IPS-20b (cell line): ENCODE results near the gene ATF7IP.

Experiments
- H3K27ac ChIP-seq: one replicate; pipeline ENCODE4 v1.5.1; 2013; ENCODE audit warnings: low read length
- H3K27me3 ChIP-seq: 2 replicates; pipeline ENCODE4 v1.6.1; 2013; ENCODE audit warnings: mild to moderate bottlenecking, low read length, inconsistent platforms; ENCODE audit not compliant: insufficient read depth
- H3K36me3 ChIP-seq: 2 replicates; pipeline ENCODE4 v1.6.1; 2013; ENCODE audit warnings: low read depth, mild to moderate bottlenecking, inconsistent platforms, low read length, moderate library complexity; ENCODE audit not compliant: insufficient read depth
- H3K4me1 ChIP-seq: 2 replicates; pipeline ENCODE4 v1.6.1; 2013; ENCODE audit warnings: mild to moderate bottlenecking, control low read depth, inconsistent platforms, low read length, moderate library complexity; ENCODE audit not compliant: insufficient read depth
- H3K4me3 ChIP-seq: 2 replicates; pipeline ENCODE4 v1.5.1; 2013; ENCODE audit warnings: mild to moderate bottlenecking, low read length, inconsistent platforms
- H3K9ac ChIP-seq: 2 replicates; pipeline ENCODE4 v1.6.1; 2013; ENCODE audit warnings: low read depth, mild to moderate bottlenecking, inconsistent platforms, low read length, moderate library complexity
- H3K9me3 ChIP-seq: 2 replicates; pipeline ENCODE4 v1.6.1; 2013; ENCODE audit warnings: mild to moderate bottlenecking, low read depth, low read length, inconsistent platforms; ENCODE audit not compliant: insufficient read depth

Gene ATF7IP

GRCh38 chr12:14510574-14510973 is 145.1 kb downstream of the ATF7IP start:
- H3K4me3 ChIP-seq: no peak overlapping the region
- H3K9ac ChIP-seq: no peak overlapping the region
- no peaks in the 10 kb centered on the region for H3K4me1 ChIP-seq
- H3K9me3 ChIP-seq: no peaks in the 10 kb centered on the region
- no peaks in the 10 kb centered on the region for H3K27me3 ChIP-seq
- H3K27ac ChIP-seq: no peak overlapping the region
- H3K36me3 ChIP-seq: peaks cover 7% of the 10 kb centered on the region; the same call in 1 of the 2 replicates

- H3K4me3 ChIP-seq: no peak overlapping the region
- no peaks in the 10 kb centered on the region for H3K9me3 ChIP-seq
- H3K27ac ChIP-seq: no peak overlapping the region
- no peaks in the 10 kb centered on the region for H3K27me3 ChIP-seq
- no peak overlapping the region for H3K9ac ChIP-seq
- H3K4me1 ChIP-seq: no peaks in the 10 kb centered on the region
- H3K36me3 ChIP-seq: no peaks in the 10 kb centered on the region
Observed at GRCh38 chr12:14514154-14514842, 148.8 kb downstream of the ATF7IP start.

- no peaks in the 10 kb centered on the region for H3K9me3 ChIP-seq
- H3K27ac ChIP-seq: no peak overlapping the region
- no peak overlapping the region for H3K9ac ChIP-seq
- no peaks in the 10 kb centered on the region for H3K36me3 ChIP-seq
- H3K4me1 ChIP-seq: no peaks in the 10 kb centered on the region
- no peak overlapping the region for H3K4me3 ChIP-seq
- H3K27me3 ChIP-seq: no peaks in the 10 kb centered on the region
Observed at GRCh38 chr12:14514946-14515345, 149.5 kb downstream of the ATF7IP start.

GRCh38 chr12:14521822-14522221 is 156.3 kb downstream of the ATF7IP start:
- Histone ChIP-seq H3K9me3 (peaks cover 8% of the 10 kb centered on the region; the same call in 1 of the 2 replicates), H3K9ac (no peak overlapping the region)

GRCh38 chr12:14525964-14526363 is 160.5 kb downstream of the ATF7IP start:
- no peak overlapping the region for H3K9ac ChIP-seq
- H3K9me3 ChIP-seq: peaks cover 8% of the 10 kb centered on the region; the same call in 1 of the 2 replicates
- no peak overlapping the region for H3K4me3 ChIP-seq
- H3K27me3 ChIP-seq: no peaks in the 10 kb centered on the region
- H3K27ac ChIP-seq: no peak overlapping the region
- H3K36me3 ChIP-seq: no peaks in the 10 kb centered on the region
- no peaks in the 10 kb centered on the region for H3K4me1 ChIP-seq

More at GRCh38 chr12:14521822-14522221, 156.3 kb downstream of the ATF7IP start:
- Histone ChIP-seq H3K27me3 (no peaks in the 10 kb centered on the region), H3K36me3 (no peaks in the 10 kb centered on the region), H3K4me3 (no peak overlapping the region), H3K4me1 (no peaks in the 10 kb centered on the region), H3K27ac (no peak overlapping the region)

- no peaks in the 10 kb centered on the region for H3K4me1 ChIP-seq
- H3K9me3 ChIP-seq: no peaks in the 10 kb centered on the region
- H3K27me3 ChIP-seq: no peaks in the 10 kb centered on the region
- H3K9ac ChIP-seq: no peak overlapping the region
- H3K4me3 ChIP-seq: no peak overlapping the region
- no peak overlapping the region for H3K27ac ChIP-seq
- H3K36me3 ChIP-seq: no peaks in the 10 kb centered on the region
Observed at GRCh38 chr12:14532152-14532551, 166.7 kb downstream of the ATF7IP start.

GRCh38 chr12:14537088-14537487 is 171.6 kb downstream of the ATF7IP start:
- no peaks in the 10 kb centered on the region for H3K36me3 ChIP-seq
- H3K9ac ChIP-seq: no peak overlapping the region

GRCh38 chr12:14540801-14541462 is 175.4 kb downstream of the ATF7IP start:
- Histone ChIP-seq H3K27me3 (no peaks in the 10 kb centered on the region), H3K9ac (no peak overlapping the region), H3K27ac (no peak overlapping the region), H3K9me3 (no peaks in the 10 kb centered on the region), H3K4me3 (no peak overlapping the region), H3K4me1 (no peaks in the 10 kb centered on the region), H3K36me3 (no peaks in the 10 kb centered on the region)

More at GRCh38 chr12:14537088-14537487, 171.6 kb downstream of the ATF7IP start:
- no peaks in the 10 kb centered on the region for H3K9me3 ChIP-seq
- H3K4me3 ChIP-seq: no peak overlapping the region
- H3K27ac ChIP-seq: no peak overlapping the region
- no peaks in the 10 kb centered on the region for H3K4me1 ChIP-seq
- no peaks in the 10 kb centered on the region for H3K27me3 ChIP-seq

GRCh38 chr12:14545144-14546124 is 180.0 kb downstream of the ATF7IP start:
- Histone ChIP-seq H3K27ac (no peak overlapping the region), H3K27me3 (no peaks in the 10 kb centered on the region), H3K9me3 (no peaks in the 10 kb centered on the region), H3K36me3 (no peaks in the 10 kb centered on the region), H3K4me1 (no peaks in the 10 kb centered on the region), H3K4me3 (no peak overlapping the region), H3K9ac (no peak overlapping the region)

GRCh38 chr12:14547571-14547970 is 182.1 kb downstream of the ATF7IP start:
- no peak overlapping the region for H3K4me3 ChIP-seq
- H3K9ac ChIP-seq: no peak overlapping the region
- H3K36me3 ChIP-seq: no peaks in the 10 kb centered on the region
- H3K4me1 ChIP-seq: no peaks in the 10 kb centered on the region
- no peak overlapping the region for H3K27ac ChIP-seq
- H3K9me3 ChIP-seq: no peaks in the 10 kb centered on the region
- no peaks in the 10 kb centered on the region for H3K27me3 ChIP-seq

- Histone ChIP-seq H3K9me3 (no peaks in the 10 kb centered on the region), H3K27ac (no peak overlapping the region), H3K36me3 (no peaks in the 10 kb centered on the region), H3K4me1 (no peaks in the 10 kb centered on the region), H3K27me3 (no peaks in the 10 kb centered on the region), H3K4me3 (no peak overlapping the region), H3K9ac (no peak overlapping the region)
Observed at GRCh38 chr12:14548609-14549008, 183.1 kb downstream of the ATF7IP start.
